ENCODE results near the gene JPH2.

GRCh38 chr20:44075950-44076232 lies 111.1 kb downstream of the JPH2 start:
- TF ChIP-seq EZH2phosphoT487 (IDR thresholded peaks at IDR 0.05; ENCODE audit: unreplicated experiment) (no peak), POLR2AphosphoS5 (IDR thresholded peaks at IDR 0.05; ENCODE audit: low read depth) (no peak), CTCF (conservative IDR thresholded peaks at IDR 0.05; ENCODE audit: low read depth in 2 of 2) (no peak), JUNB (IDR thresholded peaks at IDR 0.05; ENCODE audit: unreplicated experiment) (no peak), EZH2 (IDR thresholded peaks at IDR 0.05; ENCODE audit: low read depth, unreplicated experiment) (no peak), CREB1 (CRISPR knock-in tag; IDR thresholded peaks at IDR 0.05; ENCODE audit: low read depth) (no peak)

Data from GM23338 (cell line).